Measurements from ENCODE around the gene PCDH9.
"Not testable (repeated sequence)": the region's sequence is repeated elsewhere in the genome, so short reads cannot be mapped to it uniquely, and the experiment has no call there.

Gene PCDH9

DNA sequence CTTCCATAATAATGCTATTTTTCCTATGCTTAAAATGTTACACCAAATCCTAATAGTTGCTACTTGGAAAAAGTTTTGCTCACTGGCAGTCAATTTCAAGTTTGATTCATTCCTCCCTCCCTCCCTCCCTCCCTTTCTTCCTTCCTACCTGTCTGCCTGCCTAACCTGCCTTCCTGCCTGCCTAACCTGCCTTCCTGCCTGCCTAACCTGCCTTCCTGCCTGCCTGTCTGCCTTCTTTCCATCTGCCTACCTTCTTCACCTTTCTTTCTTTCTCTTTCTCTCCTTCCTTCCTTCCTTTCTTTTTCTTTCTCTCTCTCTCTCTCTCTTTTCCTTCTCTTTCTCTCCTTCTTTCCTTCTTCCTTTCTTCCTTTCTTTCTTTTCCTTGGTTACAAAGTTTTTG is 418.7 kb downstream of the PCDH9 start:
- DNase-seq: no peak

DNA sequence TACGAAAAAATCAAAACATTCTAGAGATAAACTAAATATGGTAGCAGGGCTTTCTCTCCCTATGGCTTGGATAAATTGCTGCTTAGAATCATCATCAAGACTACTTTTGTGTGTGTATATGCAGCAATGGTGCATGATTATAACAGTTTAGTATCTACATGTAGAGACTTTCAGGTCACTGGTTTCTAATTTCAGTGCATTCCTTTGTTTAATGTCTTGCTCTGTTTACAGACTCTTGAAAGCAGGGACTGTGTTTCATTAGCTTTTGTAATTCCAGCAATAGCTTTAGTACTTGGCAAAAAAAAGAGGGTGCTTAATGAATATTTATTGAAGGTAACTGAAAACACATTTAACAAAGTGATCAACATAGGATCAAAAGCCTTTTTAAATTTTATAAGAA is 420.7 kb downstream of the PCDH9 start:
- no peak for DNase-seq

DNA sequence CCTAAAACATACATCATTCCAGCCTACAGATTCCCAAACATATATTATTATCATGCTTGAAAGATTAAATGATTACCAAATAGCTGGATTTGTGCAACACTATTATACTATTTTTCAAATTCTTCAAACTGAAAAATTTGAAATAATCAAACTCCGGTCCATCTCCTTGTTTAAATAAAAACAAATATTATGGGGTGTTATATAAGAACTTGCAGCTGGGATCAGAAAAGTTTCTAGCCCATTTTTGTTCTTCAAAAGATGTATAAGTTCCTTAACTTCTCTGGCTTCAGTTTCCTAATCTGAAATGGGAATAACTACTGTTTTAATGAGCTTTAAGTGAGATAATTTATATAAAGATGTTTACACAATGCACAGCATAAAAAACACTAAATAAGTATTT is 422.9 kb downstream of the PCDH9 start:
- DNase-seq: no peak

DNA sequence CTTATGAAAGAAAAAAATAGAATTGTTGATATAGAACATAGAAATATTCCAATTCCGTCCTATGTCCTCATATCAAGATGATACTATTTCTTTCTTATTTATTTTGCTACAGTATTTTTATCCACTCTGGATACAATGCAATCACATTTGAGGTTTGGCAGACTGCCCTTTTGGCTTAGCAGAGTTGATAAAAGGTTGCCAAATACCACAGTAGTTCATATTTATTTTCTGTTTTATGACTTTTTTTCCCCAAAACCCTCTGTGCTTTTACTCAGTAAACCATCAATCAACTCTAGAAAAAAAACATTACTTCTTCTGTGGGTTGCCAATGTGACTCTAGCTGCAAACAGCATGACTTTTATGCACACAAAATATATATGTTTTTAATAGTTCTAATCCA is 424.5 kb downstream of the PCDH9 start:
- DNase-seq: no peak

DNA sequence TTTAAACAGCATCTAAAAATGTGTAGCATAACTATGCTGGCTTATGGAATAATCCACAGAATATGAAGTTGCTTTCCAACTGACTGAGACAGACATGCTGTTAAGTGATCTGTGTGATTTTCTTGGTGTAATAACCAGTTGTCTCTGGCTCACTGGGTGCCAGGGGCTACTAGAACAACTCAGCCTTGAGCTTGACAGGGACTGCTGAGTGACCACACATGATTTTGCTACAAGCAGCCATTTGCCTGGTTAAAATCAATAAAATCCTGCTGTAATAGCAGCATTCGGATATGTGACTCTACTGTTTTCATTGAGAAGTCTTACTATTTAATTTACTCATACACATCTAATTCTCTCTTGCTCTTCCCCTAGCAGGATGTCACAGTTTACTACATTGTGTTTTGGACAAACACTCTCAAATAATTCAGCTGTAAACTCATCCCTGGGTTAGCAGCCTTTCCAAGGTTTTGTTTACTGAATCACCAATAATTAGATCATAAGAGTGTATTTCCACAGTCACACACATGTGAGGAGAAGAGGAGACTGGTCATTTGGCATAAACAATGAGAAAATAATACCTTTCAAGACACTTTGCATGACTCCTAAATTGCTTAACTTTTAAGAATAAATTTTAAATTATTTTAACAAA is 426.2 kb downstream of the PCDH9 start:
- DNase-seq: no peak

DNA sequence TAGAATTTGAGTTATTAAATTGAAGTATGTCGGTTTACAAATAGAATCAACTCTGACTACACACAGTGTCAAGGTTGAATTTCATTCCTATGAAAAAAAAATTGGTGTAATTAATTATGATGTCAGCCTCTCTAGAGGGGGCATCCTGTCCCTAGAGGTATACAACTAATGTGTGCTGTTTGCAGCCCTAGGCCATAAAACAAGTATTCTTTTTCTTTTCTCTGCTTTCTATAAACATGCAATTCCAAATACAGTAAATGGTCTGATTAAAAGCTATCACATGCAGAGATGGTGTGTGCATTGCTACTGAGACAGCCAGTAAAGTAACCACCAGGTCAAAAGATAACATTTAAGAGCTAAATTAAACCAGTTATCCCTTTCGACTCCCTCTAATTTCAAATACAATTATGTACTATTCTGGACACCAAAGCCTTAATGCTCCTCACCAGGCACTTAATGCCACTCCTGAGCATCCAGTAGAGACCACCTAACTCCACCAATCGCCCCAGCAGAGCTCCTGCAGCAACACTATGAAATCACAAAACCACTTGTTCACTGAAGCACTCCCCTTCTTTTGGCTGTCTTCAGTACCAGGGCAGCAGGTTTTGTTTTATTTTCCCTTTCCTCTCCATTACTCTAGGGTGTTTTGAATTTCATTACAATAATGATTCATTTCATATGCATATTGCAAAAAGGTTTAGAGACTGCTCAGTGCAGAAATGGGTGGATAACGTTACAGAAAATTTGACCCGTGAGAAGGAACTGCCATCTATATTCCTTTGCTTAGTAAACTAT is 426.9 kb downstream of the PCDH9 start:
- no peak for DNase-seq

DNA sequence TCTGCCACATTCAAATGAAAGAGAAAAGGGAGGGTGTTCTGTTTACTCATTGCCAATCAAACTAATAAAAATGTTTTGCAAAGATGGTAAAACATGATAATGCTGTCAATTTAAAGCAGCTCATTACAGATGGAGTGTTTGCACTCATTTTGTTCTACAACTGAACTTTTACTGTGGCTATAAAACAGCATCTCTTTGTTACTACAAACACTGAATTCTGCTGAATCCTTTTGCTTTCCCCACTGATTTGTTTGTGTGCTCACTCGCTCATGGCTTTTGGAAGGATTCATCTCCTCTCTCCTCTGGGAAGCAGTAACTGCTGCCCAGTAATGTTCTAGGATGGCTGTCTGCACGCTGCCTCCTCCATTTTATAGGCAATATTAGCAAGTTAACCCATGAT is 434.5 kb downstream of the PCDH9 start:
- no peak for DNase-seq

DNA sequence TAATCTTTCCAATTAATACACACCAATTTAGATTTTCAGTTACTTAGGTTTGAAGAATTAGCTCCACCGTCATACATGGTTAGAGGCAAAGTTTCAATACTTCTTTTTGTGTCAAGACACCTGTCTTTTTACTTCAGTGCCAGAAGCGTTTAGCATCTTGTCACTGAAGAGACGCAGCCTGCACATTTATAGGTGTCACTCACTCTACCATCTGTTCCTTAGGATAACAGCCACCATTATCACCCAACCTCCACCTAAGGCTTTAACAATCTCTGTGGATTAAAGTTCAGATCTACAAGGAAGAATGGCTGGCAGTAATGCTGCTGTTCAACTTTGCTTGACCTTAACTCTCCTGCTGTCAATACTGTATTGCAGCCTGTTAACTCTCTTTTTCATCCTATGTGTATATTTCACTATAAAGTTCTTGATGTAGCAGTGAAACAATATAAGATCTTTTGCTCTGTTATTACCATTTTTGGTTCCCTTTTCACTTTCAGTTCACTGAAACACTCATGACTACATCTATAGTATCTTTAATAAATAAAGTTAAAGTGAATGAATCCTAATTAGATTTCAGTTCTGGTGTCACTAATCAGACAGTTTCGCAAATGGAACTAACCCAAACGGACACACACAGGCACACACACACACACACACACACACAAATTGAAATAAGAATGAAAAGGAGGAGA is 435.6 kb downstream of the PCDH9 start:
- no peak for DNase-seq

DNA sequence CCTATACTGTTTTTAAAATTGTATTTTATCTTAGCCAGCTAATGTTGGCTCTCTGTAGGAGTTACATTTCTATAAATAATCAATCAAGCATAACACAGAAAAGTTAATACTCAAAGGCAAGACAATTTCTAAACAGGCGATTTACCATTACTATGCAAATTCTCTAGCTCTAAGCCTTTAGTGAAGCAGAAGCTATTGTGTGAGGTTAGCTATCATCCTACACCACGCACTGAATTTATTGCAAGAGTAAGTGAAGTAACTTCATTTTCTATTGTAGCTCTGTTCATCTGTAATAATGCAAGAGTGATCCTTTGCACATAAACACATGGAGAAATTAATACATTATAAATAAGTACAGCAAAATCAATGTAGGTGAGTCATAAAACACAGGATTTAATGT is 439.3 kb downstream of the PCDH9 start:
- DNase-seq: no peak

DNA sequence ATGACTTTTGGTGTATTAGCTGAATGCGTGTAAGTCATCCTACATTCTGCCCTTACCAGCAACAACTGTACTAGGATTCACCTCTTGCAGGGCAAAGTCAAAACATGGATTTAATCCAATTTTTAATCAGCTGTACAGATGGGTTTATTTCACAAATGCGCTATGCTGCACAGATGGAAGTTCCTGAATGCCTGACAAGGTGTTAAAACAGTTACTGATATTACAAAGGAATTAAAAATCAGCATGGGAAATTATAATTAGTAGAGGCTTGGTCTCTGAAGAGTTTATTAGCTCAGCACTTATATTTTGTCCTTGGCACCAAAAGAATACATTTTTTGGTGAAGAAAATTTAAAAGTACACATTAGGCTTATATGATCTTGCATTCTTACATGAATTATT is 448.9 kb downstream of the PCDH9 start:
- DNase-seq: no peak

DNA sequence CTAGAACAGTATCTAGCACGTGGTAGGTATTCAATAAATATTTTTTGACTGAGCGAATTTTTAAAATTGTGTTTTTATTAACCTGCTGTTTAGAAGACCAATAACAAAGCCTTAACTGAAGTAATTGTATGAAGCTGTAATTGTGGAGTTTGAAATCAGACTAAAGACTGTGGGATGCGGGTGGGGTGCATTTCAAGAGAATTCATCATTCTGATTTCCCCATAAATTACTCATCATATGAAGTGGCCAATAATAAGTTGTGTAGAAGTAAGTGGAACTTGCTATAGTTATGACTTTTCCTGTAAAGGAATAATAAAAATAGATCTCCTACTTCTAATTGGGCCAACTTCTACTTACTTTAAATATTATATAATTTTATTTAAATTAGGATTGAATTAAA is 449.3 kb downstream of the PCDH9 start:
- no peak for DNase-seq

DNA sequence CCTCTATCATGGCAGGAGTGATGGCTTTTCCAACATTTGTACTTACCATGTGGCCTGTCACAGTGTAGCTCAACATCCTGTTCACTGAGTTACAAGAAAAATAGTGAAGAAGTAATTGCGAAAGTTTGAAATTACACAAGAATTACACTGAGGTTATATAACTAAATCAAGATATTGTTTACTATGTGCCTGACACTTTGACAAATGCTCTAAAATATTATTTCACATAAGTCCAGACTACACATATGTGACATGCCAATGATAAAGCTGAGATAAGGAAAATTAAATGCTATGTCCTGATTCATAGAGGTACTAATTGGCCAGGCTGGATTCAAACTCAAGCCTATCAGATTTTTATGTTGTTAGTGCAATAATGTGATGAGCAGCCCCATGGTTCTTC is 451.7 kb downstream of the PCDH9 start:
- DNase-seq: no peak

DNA sequence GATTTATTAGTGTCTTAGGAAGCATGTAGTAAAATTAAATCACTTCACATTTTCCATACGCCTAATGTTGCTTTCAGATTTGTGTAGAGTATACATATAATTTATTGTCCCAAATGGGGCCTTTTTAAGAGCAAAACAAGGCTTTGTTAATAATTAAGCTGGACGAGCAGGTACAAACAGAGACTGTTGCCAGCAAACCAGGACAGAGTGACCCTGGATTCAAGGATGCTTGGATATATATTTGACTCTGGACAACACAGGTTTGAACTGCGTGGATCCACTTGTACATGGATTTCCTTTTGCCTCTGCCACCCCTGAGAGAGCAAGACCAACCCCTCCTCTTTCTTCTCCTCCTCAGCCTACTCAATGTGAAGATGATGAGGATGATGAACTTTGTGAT is 454.9 kb downstream of the PCDH9 start:
- no peak for DNase-seq

DNA sequence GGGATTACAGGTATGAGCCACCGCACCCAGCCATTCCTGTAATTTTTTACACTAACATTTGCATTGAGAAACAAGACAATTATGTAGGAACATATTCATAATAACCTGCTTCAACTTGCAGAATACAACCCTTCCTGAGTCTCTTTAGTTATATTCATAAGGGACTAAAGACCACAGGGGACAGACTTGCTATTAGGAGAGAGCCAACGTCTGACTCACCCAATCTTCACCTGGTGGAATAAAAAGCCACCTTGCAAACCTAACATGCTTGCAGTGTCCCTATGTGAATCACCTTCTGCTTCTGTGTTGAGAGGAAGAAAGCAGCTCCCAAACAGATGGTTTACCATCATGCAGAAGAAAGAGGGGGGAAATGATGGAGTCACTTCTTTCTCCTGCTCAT is 456.1 kb downstream of the PCDH9 start:
- DNase-seq: no peak

DNA sequence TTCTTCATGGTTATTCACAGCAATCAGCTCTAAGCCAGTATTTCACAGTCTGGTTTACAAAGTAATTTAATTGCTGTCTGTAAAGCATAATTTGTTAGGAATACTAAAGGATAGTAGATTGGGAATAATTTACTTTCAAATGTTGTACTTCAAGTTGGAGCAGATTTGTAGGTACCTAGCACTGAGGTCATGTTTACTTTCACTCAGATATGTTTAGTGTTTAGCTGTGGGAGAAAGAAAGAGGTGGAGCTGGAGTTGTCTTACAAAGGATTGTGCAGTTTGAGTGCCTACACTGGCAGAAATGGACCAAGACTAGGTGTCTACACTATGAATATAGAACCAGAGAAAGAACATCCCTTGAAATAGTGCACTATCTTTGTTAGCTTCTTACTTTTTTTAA is 464.6 kb downstream of the PCDH9 start:
- DNase-seq: no peak

DNA sequence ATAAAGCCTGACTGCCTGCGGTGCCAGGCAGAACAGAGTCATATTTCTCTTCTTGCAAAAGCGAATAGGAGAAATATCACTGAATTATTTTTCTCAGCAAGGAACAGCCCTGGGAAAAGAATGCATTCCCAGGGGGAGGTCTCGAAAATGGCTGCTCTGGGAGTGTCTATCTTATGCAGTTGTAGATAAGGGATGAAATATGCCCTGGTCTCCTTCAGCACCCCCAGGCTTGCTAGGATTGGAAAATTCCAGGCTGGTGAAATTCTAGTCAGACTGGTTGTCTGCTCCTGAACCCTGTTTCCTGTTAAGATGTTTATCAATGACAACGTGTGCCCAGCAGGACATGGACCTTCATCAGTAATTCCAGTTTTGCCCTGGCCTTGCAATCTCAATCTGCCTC is 469.5 kb downstream of the PCDH9 start:
- not testable (repeated sequence) for DNase-seq

DNA sequence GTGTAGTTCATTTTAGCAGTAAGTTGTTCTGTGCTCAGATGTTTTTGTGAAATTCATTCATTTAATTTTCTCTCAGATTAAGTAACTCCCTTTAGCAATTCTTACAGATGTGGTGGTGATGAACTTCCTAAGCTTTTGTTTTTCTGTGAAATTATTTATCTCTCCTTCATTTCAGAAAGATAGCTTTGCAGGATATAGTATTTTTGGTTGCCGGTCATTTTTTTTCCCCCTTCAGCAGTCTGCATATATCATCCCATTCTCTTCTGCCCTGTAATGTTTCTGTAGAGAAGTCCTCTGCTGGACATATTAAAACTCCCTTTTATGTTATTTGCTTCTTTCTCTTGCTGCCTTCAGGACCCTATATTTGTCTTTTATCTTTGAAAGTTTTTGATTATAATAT is 470.2 kb downstream of the PCDH9 start:
- no peak for DNase-seq

DNA sequence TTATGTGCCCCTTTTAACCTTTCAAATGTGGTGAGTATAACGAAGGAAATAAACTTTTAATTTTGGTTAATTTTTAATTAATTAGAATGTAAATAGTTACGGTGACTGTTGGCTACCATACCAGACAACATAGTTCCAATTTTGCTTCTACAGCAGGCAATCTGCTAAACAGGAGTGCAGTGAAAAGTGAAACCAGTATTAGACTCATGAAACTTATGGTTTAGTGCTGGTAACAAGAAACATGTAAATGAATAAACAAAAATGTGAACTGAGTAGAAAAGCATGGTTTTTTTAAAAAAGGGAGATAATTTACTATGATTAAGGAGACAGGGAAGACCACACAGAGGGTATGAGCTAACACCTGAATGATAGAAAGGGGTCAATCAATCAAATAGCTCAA is 478.4 kb downstream of the PCDH9 start:
- DNase-seq: no peak

DNA sequence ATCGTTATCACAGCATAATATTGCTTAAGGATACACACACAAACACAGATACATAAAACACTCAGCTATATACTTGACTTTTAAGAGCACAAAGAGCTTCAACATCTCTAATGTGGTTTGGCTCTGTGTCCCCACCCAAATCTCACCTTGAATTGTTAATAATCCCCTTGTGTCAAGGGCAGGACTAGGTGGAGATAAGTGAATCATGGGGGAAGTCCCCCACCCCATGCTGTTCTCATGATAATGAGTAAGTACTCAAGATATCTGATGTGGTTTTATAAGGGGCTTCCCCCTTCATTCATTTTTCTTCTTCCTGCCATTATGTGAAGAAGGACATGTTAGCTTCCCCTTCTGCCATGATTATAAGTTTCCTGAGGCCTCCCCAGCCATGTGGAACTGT is 481.4 kb downstream of the PCDH9 start:
- no peak for DNase-seq

DNA sequence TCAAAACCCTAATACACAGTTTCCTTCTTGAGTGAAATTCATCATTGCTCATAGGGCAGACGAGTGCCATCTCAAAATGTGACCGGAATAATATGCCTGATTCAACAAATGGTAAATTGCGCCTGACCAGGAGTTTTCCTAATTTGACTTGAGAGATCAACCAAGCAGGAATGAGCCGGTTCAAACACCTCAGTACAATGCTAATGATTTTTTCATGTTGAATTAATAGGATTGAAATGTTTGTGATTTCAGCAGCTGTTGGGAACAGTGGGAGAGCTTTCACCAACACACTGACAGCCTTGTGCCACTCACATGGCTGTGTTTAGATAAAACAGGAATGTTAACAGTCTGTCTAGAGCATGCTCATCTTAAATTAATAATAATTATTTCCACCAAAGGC is 484.8 kb downstream of the PCDH9 start:
- DNase-seq: no peak

DNA sequence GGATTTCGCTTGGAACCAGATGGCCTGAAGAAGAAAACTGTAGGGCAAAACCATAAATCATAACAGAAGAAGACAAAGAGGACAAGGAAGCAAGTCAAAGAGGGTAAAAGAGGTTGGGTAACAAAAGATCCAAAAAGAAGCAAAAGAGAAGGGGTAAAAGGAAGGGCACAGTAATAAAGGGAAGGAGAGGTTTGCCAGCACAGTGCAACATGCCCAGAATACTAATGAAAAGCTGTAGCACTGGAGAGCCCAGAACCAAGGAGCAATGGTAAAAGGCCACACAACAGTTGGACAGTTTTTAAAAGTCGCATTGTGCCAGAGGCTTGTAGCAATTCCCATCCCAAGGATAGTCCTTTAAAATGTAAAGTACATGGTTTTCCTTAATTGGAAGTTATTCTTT is 506.6 kb downstream of the PCDH9 start:
- DNase-seq: no peak

DNA sequence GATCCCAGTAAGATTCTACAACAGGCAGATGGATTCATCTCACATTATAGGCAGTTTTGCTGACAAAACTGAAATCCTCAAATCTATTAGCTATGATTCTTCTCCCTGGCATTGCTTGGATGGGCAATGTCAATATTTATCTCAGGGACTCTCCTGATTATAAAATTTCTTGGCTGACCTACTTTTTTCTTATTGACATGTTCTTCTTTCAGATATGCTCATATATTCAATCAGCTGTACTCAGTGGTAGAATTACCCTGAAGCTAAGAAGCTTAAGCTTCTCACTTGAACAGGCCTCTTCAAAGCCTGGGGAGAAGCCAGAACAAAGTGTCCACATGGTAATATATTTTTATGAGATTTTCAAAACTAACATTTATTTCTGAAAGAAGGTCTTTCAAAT is 513.6 kb downstream of the PCDH9 start:
- no peak for DNase-seq

DNA sequence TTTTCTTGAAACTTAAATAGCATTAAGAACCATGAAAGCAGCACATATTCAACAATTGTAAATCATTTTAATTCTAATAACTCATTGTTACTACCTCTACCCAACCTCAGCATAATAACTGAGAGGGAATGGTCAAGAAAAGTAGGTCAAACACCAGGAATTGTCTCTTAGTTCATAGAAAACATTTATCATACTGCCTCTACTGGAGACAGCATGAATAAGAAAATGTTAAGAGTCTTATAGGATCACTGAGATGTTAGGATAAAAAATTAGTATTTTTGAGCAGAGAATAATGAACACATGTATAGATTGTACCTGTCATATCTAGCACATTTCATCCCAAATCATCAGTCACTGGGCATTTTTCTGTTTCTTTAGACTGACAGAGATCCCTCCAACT is 515.3 kb downstream of the PCDH9 start:
- DNase-seq: no peak

DNA sequence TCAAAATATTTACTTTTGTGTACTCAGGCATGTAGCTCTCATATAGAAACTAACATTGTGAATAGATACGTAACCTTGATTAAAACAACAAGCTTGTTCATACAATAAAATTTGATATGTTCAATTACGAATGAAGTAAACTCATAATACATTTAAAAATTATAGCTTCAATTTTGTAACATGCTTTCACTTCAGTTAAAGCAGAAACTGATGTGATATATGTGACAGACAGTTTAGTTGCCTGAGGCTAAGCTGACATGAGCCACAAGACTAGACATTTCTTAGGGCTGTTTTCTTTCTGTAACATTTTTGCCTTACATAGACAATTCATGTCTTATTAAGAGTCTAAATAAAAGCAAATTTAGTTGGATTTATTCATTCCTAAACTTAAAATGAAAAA is 526.0 kb downstream of the PCDH9 start:
- no peak for DNase-seq

Data from CD4-positive, alpha-beta T cell treated with Interleukin-4 for 1 hour (primary cell).